Kidney capillary endothelial cell (primary cell): ENCODE measurements around the gene COMMD1.
"Not testable (repeated sequence)": the region's sequence is repeated elsewhere in the genome, so short reads cannot be mapped to it uniquely, and the experiment has no call there.

Experiments used
- DNase-seq: peaks from one replicate; pipeline ENCODE4 v3.0.0-alpha.2; 2018; ENCODE audit warnings: low spot score

COMMD1 gene

GRCh38 chr2:61924895-61925663, 19.6 kb downstream of the COMMD1 start:
- DNase-seq, result no peak

GRCh38 chr2:61926531-61927477, 21.3 kb downstream of the COMMD1 start:
- no peak for DNase-seq

GRCh38 chr2:61928826-61929461, 23.5 kb downstream of the COMMD1 start:
- no peak for DNase-seq

GRCh38 chr2:61937098-61937497, 31.6 kb downstream of the COMMD1 start:
- no peak for DNase-seq

DNA sequence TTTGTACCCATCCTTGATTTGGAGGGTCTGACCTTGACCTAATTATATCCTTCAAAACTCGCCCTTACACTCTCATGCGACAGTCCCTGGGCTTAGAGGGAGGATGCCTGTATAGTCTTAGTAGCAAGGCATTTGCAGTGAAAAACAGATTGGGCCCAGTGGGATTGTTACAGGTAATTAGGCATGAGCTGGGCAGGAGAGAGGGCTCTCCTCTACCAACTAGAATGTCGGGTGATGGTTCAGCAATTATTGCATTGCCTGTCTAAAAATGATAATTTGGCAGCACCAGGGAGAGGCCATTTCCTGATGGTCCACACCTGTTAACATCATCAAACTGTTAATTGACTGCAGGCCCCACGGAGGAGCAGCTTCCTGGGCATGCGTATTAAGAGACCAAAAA, 32.4 kb downstream of the COMMD1 start:
- no peak for DNase-seq

DNA sequence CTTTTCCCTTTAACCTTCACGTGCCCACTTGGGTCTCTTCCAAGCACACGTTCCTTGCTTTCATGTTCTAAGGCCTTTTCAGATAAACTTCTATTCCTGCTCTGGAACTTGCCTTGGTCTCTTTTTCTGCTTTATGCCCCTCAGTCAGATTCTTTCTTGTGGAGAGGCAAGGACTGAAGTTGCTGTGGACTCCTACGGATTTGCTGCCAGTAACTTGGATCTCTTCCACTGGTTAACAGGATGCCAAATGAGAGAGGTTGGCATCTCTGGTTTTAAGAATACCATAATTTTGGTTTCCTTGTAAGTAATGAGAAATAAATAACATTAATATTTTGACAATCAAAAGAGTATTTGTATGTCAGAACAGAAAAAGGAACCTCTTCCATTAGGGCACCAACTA, 33.0 kb downstream of the COMMD1 start:
- DNase-seq, result no peak

DNA sequence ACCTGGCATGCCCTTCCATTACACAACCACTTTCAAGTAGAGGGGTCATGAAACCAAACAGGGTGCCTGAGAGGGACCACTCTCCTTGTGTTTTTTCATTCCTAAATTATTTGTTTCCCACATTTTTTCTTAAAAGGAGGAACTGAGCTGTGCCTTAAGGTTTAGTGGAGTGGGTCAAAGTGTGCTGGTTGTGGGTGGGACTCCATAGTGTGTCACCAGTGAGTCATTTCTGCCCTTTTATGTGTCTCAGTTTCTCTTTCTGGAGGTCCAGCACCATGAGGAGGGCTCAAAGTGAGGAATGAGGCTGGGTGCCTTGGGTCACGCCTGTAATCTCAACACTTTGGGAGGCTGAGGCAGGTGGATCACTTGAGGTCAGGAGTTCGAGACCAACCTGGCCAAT, 37.8 kb downstream of the COMMD1 start:
- no peak for DNase-seq

DNA sequence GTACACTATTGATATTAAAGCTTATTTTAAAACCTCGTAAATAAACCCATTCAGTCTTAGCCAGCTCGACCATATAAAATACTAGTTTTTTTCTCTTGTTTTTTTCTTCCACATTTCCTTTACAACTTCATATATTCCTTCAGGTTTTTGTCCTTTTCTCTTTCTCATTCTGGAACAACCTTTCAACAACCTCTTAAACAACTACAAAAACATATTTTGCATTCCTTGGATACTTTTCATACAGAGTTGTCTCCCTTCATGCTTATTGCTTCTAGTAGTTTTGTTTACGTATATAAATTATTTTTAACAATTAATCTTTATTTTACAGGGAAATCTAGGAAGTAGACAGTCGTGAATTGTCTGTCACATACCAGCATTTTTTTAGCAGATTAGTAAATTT, 41.2 kb downstream of the COMMD1 start:
- DNase-seq, result no peak

GRCh38 chr2:61948661-61949457, 43.4 kb downstream of the COMMD1 start:
- no peak for DNase-seq

- DNase-seq, result no peak
Measured at GRCh38 chr2:61949458-61949713, 43.9 kb downstream of the COMMD1 start.

GRCh38 chr2:61949714-61950560, 44.5 kb downstream of the COMMD1 start:
- DNase-seq, result no peak

DNA sequence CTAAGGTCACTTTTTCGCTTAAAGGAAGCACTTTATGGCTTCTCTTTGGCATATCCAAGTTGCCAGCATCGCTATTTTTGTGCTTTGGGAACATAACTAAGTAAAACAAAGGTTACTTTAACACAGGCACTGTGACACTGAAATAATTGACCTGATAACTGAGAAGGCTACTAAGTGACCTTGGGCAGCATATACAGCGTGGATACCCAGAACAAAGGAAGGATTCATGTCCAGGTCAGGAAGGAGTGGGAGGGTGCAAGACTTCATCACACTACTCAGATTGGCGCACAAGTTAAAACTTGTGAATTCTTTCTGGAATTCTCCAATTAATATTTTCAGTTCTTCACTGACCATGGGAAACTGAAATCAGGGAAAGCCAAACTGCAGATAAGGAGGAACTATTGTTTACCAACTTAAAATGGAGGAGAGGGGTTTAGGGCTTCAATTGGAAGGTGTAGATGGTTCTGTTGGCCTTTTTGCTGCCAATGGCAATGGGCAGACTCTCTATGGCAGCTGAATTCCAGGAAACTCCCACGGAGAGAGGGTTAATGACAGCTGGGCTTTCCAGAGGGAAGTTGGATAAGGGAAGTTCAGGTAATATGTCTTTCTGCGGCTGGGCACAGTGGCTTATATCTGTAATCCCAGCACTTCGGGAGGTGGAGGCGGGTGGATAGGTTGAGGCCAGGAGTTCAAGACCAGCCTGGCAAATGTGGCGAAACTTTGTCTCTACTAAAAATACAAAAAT, 45.3 kb downstream of the COMMD1 start:
- no peak for DNase-seq

GRCh38 chr2:61951881-61952280, 46.4 kb downstream of the COMMD1 start:
- DNase-seq, result no peak

DNA sequence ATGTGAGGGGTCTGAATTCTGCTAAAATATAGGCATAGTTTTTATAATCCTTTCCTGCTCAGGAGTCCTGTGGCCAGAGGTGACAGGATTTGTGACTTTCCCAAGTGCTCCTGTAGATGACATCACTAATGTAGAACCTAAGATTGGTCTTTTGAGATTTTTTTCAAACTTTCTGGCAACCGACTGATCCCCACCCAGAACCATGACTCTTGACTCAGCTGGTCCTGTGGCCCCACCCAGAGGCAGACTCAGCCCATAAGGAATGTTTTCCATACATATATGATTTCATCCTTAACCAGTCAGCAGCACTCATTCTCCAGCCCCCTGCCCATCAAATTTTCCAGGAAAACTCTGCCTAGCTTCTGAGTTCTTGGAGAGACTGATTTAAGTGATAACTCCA, 46.8 kb downstream of the COMMD1 start:
- DNase-seq, result no peak

GRCh38 chr2:61954856-61955255, 49.4 kb downstream of the COMMD1 start:
- DNase-seq, result not testable (repeated sequence)

- no peak for DNase-seq
Measured at GRCh38 chr2:61959381-61960293, 54.2 kb downstream of the COMMD1 start.

GRCh38 chr2:61961231-61961901, 55.9 kb downstream of the COMMD1 start:
- no peak for DNase-seq

DNA sequence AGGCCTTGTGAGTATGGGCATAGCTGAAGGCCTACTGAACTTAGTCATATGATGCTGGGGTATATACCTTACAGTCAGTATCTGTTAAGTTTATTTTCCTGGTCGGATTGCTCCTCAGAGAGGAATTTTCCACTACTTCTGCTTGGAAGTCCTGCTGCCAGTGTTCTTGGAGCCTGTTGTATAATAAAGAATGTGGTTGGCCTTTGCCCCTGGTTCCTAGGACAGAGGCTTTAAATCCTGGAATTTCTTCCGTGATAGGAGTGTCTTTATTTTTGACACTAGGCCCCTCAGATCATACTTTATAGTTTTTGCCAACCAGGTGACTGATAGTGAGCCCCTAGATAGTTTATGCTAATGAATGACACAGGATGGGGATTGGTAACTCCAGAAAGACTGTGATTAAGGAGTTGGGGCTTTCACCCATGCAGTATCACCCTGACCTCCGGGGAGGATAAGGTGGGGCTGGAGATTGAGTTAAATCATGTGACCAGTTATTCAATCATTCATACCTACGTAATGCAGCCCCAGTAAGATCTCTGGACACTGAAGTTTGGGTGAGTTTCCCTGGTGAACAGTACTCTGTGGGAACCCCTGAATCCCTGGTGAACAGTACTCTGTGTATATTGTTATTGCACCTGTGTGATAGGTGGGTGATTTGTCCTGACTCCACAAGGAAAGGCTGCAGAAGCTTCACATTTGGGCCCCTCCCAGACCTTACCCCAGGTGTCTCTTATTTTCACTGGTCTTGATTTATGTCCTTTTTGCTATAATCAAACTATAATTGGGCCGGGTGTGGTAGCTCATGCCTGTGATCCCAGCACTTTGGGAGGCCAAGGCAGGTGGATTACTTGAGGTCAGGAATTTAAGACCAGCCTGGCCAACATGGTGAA, 56.9 kb downstream of the COMMD1 start:
- DNase-seq, result no peak
